GM19452 (cell line): ENCODE measurements around the gene MUC22.
"Not testable (repeated sequence)": the region's sequence is repeated elsewhere in the genome, so short reads cannot be mapped to it uniquely, and the experiment has no call there.

Experiments
- ATAC-seq: cut with Tn5 transposase; IDR thresholded peaks from one replicate; pipeline ENCODE4 v1.9.1; 2021; ENCODE audit not compliant: unreplicated experiment

Gene MUC22

DNA sequence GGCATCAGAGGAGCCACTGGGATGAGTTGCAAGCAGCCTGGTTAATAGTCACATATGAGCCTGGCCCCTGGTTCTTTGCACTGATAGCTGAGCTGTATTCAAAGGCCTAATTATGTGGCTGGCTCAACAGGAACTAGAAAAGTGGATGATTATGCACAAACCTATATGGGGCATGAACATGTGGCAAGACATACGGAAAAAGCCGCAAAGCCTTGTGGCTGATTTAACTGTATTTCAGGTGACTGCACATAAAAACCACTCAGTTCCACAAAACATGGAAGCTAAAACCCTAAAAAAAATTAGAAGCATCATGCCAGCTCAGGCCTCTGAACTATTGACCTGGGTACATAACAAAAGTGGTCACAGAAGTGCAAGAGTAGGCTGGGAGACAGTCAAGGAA, 13.0 kb upstream of the MUC22 start:
- no peak for ATAC-seq

DNA sequence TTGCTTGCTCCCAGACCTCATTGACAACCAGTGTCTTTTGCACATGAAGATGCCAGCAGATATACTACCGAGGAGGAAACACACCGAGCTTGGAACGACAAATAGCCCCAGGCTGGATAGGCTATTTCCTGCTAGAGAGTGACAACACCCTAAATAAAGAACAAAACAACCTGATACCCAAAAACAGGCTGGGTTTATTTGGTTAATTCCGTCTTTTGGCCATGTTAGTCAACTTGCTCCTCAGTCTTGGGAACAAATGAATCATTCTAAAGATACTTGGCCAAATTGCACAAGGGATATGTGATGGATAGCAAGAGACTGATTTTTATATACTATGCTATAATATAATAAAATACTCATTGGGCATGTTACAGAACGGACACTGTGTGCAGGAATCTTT, 11.5 kb upstream of the MUC22 start:
- no peak for ATAC-seq

DNA sequence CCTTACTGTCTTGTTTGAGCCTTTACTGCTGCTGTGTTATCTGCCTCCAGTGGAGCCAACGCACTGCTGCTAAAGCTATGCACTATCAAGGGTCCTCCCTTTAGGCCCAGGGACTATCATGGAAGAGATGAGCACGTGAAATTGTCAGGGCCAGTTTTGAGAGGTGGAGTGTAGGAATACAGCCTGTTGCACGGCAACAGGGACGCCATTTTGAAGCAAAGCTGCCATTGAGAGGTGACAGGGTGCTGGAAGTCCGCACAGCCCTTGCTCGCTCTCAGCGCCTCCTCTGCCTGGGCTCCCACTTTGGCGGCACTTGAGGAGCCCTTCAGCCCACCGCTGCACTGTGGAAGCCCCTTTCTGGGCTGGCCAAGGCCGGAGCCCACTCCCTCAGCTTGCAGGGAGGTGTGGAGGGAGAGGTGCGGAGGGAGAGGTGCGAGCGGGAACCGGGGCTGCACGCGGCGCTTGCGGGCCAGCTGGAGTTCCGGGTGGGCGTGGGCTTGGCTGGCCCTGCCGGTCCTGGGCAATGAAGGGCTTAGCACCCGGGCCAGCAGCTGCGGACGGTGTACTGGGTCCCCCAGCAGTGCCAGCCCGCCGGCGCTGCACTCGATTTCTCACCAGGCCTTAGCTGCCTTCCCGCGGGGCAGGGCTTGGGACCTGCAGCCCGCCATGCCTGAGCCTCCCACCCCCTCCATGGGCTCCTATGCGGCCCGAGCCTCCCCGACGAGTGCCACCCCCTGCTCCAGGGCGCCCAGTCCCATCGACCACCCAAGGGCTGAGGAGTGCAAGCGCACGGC, 10.0 kb upstream of the MUC22 start:
- not testable (repeated sequence) for ATAC-seq

DNA sequence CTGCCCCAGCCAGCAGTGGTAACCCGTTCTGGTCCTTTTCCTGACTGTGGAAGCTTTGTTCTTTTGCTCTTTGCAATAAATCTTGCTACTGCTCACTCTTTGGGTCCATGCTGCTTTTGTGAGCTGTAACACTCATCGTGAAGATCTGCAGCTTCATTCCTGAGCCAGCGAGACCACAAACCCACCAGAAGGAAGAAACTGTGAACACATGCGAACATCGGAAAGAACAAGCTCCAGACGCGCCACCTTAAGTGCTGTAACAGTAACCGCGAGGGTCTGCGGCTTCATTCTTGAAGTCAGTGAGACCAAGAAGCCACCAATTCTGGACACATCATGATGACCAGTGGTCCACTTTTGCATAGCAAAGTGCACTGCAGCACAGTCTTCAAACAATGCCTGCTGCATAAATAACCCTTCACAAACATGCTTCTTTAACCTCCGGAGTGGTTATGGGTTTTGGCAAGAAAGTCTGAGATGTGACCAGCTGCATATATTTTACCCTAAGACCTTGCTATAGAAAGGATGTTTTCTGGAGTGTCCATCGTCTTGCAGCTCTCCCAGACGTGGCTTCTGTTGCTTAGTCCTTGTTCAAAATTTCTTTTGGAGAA, 8.9 kb upstream of the MUC22 start:
- ATAC-seq, result no peak

DNA sequence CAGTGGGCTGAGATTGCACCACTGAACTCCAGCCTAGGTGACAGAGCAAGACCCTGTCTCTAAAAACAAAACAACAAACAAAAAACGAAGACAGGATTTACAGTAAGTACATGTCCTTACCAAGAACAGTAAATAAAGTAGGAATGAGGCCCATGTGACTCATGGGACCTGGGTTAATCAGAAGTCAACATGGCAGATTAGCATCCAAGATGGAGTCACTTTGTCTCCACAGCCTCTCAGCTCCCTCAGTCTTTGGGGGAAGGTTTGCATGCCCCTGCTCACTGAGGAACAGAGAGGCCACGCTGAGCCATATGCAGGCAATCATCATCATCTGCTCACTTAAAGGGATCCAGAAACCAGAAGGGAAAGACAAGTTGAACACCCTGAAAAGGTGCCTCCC, 7.8 kb upstream of the MUC22 start:
- no peak for ATAC-seq

DNA sequence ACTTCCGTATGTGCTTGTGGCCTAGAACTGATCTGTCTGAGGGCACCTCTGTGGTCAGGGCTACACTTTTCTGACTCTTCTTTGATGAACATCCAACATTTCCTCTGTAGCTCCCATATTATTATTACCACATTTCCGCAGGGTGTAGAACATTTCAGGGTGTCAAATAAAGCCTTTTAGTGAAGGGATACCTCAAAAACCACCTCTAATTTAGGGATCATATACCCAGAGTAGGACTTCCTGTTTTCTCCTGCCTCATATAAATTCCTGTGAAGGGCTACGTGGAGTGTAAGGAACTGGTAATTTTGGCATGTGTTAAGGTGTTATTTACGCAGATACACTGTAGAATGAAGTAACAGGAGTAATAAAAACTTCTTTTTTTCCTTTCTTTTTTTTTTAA, 5.5 kb upstream of the MUC22 start:
- ATAC-seq, result no peak

DNA sequence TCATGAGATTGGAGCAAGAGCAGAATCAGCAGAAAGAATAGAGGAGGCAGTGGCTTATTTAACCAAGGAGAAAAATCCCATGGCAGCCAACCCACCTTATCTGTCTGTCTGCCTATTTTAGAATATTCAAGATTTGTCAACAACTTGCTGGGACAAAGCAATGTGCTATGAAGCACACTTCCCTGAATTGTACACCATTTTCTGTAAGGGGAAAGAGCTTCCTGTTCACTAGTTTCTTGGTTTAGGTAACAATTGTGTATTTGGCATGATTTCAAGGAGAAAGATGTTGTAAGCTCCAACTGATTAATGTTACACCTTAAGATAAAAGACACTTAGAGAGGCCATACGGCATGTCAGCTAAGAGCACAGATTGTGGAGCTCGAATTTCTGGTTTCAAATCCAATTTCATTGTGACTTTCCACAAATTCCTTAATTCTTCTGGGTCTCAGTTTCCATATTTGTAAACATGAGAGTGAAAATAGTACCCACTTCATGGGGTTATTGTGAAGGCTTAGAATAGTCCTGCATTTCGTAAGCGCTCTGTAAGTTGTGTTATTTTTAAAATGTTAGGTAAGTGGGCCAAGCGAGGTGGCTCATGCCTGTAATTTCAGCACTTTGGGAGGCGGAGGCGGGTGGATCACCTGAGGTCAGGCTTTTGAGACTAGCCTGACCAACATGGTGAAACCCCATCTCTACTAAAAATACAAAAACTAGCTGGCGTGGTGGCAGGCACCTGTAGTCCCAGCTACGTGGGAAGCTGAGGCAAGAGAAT, 4.8 kb upstream of the MUC22 start:
- ATAC-seq, result no peak

DNA sequence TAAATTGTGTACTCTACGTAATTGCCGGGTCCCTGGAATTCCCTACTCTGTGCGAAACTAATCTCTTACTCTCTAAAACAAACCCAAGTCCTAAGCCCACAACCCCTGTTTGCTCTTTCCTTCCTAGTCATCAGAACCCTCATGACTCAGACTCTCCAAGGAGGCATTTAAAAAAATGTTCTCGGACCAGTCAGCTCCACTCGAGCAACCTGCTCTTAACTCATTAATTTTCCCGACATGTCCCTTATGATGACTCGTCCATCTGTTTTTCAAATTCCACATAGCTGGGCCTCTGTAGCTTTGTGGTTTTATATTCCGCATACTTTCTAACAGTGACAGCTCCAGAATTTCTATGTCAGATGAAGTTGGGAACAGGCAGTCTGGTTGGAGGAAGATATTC, 2.6 kb upstream of the MUC22 start:
- ATAC-seq, result no peak

DNA sequence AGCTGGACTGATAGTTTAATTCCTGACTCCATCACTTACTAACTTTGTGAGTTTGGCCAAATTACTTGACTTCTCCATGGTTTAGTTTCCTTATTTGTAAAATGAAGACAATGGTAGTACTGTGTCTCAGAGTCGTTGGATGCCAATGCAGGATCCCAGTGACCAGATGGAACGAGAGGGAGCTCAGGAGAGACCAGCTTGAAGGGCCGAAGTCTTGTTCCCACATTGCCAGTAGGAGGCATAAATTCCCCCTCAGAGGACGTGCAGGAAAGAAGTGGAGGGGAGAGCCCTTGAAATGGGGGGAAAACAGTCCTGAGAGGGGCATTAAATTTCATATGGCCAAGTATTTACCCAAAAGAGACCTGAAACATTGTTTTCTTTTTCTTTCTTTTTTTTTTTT, 2.1 kb upstream of the MUC22 start:
- no peak for ATAC-seq

DNA sequence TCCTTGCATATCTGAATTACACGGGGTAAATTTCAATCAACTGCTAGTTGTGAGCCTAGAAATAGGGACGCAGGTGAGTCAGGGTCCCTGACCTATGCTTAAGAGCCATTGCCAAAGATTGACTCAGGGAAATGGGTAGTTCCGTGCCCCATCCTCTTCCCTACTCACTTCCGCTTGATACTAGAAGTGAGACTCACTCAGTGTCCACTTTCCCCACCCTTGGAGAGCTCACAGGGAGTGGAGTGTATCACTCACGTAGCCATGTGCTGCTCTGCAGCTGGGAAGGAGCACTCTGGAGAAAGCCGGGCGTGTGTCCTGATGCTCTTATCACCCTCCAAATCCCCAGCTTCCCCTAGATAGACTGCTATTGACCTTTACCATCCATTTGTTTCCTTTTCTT, 543 bp upstream of the MUC22 start:
- ATAC-seq, result no peak

DNA sequence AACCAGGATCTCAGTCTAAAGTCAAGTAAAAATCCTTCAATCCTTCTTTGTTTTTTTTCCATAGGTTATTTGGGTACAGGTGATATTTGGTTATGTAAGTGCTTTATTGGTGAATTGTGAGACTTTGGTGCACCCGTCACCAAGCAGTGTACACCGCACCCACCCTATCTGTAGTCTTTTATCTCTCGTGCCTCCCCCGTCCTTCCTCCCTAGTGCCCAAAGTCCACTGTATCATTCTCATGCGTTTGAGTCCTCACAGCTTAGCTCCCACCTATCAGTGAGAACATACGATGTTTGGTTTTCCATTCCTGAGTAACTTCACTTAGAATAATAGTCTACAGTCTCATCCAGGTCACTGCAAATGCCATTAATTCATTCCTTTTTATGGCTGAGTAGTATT, 879 bp downstream of the MUC22 start:
- ATAC-seq, result no peak

DNA sequence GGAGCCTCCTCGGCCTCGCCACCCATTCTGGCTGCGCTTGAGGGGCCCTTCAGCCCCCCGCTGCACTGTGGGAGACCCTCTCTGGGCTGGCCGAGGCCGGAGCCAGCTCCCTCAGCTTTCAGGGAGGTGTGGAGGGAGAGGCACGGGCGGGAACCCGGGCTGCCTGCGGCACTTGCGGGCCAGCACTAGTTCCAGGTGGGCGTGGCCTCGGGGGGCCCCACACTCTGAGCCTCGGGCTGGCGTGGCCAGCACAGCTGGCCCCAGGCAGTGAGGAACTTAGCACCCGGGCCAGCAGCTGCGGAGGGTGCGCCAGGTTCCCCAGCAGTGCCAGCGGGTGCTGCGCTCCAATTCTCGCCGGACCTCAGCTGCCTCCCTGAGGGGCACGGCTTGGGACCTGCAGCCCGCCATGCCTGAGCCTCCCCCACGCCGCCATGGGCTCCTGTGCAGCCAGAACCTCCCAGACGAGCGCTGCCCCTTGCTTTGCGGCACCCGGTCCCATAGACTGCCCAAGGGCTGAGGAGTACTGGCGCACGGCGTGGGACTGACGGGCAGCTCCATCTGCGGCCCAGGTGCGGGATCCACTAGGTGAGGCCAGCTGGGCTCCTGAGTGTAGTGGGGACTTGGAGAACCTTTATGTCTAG, 6.5 kb downstream of the MUC22 start:
- ATAC-seq, result no peak

DNA sequence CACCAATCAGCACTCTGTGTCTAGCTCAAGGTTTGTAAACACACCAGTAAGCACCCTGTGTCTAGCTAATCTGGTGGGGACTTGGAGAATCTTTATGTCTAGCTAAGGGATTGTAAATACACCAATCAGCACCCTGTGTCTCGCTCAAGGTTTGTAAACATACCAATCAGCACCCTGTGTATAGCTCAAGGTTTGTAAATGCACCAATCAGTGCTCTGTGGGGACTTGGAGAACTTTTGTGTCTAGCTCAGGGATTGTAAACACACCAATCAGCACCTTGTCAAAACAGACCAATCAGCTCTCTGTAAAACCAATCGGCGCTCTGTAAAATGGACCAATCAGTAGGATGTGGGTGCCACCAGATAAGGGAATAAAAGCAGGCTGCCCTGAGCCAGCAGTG, 7.2 kb downstream of the MUC22 start:
- ATAC-seq, result not testable (repeated sequence)

DNA sequence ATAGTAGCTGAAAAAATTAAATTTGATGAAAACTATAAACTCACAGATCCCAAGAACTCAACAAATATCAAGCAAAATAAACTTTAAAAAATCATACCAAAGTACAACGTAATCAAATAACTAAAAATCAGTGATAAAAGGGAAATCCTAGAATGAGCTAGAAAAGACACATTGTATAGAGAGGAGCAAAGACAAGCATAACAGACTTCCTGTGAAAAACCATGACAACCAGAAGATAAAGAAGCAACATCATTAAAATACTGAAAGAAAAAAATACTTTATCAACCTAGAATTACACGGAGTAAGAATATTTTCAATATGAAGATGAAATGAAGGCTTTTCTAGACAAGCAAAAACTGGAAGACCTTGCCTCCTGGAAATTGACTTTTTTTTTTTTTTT, 9.8 kb downstream of the MUC22 start:
- no peak for ATAC-seq

DNA sequence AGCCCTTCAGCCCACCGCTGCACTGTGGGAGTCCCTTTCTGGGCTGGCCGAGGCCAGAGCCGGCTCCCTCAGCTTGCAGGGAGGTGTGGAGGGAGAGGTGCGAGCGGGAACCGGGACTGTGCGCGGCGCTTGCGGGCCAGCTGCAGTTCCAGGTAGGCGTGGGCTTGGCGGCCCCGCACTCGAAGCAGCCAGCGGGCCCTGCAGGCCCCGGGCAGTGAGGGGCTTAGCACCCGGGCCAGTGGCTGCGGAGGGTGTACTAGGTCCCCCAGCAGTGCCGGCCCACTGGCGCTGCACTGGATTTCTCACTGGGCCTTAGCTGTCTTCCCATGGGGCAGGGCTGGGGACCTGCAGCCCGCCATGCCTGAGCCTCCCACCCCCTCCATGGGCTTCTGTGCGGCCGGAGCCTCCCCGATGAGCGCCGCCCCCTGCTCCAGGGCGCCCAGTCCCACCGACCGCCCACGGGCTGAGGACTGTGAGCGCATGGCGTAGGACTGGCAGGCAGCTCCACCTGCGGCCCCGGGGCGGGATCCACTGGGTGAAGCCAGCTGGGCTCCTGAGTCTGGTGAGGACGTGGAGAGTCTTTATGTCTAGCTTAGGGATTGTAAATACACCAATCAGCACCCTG, 10.5 kb downstream of the MUC22 start:
- not testable (repeated sequence) for ATAC-seq

DNA sequence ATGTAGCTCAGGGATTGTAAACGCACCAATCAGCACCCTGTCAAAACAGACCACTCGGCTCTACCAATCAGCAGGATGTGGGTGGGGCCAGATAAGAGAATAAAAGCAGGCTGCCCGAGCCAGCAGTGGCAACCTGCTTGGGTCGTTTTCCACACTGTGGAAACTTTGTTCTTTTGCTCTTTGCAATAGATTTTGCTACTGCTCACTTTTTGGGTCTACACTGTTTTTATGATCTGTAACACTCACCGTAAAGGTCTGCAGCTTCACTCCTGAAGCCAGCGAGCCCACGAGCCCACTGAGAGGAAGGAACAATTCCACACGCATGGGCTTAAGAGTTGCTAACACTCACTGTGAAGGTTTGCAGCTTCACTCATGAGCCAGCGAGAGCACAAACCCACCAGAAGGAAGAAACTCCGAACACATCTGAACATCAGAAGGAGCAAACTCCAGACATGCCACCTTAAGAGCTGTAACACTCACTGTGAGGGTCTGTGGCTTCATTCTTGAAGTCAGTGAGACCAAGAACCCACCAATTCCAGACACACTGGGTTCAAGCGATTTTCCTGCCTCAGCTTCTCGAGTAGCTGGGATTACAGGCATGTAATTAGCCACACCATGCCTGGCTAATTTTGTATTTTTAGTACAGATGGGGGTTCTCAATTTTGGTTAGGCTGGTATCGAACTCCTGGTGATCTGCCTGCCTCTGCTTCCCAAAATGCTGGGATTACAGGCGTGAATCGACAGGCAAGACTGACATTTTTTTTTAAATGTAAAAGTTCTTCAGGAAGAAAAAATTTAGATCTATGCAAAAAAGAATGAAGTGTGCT, 11.6 kb downstream of the MUC22 start:
- ATAC-seq, result not testable (repeated sequence)

DNA sequence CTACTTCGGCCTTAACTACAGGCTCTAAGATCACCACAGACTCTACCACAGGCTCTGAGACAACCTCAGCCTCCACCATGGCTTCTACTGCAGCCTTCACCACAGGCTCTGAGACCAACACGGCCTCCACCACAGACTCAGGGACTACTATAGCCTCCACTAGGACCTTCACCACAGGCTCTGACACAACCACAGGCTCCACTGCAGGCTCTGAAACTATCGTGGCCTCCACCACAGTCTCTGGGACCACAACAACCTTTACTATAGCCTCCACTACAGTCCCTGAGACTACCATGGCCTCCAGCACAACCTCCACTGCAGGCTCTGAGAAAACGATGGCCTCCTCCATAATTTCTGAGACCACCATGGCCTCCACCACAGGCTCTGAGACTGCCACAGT, 15.3 kb downstream of the MUC22 start:
- ATAC-seq, result no peak

DNA sequence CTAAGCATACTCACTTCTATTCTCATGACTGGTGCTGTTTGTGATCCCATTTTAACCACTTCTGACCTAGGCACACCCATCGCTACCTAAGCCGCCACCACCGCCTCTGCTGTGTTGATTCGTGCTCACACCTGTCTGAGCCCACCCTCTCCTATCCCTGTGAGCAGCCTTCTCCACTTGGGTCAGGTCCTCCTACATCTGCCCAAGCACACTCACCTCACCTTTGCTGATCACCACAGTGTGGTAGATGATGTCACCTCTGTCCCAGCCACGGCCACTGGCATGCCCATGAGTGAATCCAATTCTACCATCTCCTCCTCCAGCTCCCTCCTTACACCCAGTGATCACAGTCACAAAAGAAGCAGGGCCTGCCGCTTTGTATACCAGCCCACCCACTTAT, 20.8 kb downstream of the MUC22 start:
- no peak for ATAC-seq

DNA sequence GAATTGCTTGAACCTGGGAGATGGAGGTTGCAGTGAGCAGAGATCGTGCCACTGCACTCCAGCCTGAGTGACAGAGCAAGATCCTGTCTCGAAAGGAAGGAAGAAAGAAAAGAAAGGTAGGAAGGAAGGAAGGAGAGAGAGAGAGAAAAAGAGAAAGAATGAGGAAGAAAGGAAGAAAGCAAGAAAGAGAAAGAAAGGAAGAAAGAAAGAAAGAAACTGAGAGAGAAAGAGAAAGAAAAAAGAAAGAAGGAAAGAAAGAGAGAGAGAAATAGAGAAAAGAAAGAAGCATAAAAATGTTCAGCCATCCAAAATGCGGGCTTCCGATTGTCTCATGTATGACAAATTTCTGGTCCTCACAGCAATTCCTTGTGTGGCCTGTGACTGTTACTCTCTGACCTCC, 22.8 kb downstream of the MUC22 start:
- no peak for ATAC-seq

DNA sequence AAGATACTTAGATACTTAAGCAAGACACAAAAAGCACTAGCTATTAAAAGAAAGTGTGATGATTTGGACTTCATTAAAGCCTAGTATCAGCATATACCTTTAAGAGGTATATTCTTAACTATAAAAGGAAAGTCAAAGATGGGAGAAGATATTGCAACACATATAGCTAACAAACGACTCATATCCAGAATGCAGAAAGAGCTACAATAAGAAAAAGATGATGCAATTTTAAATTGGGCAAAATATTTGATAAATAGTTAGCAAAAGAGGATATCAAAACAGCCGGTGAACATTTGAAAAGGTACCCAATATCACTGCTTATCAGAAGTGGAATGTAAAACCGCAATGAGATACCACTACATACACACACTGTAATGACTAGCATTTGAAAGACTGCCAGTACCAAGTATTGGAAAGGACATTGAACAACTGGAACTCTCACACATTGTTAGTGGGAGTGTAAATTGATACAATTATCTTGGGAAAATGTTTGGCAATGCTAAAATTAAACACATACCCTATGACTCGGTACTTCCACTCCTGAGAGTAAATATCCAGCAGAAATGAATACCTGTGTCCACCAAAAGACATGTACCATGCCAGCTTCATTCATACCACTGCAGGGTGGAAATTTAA, 25.7 kb downstream of the MUC22 start:
- no peak for ATAC-seq
